Tibial nerve (tissue), 3 donors: ENCODE data around the gene ALPK3.

Experiments used
- EP300 ChIP-seq, 2 donors: sonication (generic); formaldehyde crosslinking; IDR thresholded peaks; one replicate each; pipeline ENCODE4 v1.6.1; 2017; ENCODE audit warnings: antibody characterized with exemption in 2 of 2, mild to moderate bottlenecking in 1 of 2
- POLR2A ChIP-seq, 2 donors: fragments of 450-650 bp; IDR thresholded peaks; one replicate each; pipeline ENCODE4 v1.6.1; 2017; ENCODE audit warnings: antibody characterized with exemption in 2 of 2, mild to moderate bottlenecking in 2 of 2, moderate library complexity in 2 of 2

DNA sequence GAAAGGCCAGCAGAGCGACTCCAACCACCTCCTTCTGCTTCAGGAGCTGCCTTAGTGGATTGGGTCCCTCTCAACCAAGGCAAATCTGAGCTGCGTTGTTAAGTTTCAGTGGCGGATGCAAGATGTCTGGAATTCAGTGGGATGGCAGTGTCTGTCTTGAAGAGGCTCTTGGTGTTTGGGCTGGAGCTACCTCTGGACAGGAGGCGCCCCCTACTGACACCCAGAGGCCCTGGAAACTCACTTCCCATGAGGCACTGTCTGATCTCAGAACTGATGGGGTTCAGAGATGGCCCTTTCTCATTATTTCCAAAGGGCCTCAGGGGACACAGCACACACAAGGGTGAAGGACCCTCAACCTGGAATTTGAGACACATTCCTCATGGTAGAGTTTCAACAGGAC lies 61.3 kb downstream of the ALPK3 start:
- TF ChIP-seq POLR2A (IDR thresholded peaks at IDR 0.05) (no peak), EP300 (IDR thresholded peaks at IDR 0.05) (no peak)
